ENCODE measurements around the gene RNF114. TPM values are rescaled to one million over a fixed set of nuclear protein-coding genes. Genes with fewer than 3 reads are reported as not detected.
A peak's percentile ranks its signal among the peaks of the same experiment; 100 is the strongest.

The RNF114 gene
- total and polyA plus RNA-seq, 4 donors, result 30.9 to 87.9 (median 40.9) TPM

DNA sequence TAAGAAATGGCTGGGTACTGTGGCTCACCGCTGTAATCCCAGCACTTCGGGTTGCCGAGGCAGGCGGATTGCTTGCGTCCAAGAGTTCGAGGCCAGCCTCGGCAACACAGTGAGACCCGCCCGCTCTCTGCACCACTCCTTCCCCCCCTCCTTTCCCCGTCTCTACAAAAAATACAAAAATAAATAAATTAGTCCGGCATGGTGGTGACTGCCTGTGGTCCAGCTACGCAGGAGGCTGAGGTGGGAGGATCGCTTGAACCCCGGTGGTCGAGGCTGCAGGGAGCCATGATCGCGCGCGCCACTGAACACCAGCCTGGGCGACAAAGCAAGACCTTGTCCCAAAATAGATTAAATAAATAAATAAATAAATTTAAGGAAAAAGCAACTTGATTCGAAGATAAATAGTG, 448 bp upstream of the RNF114 start:
- H3K27ac ChIP-seq (ENCODE audit: low read depth in 1 of 2, low read length in 2 of 2), result peak overlapping the region; percentile 69 to 83
- 37% methylated on average over 21 of the region's 21 CpGs for WGBS
- peaks cover 8 to 33% (median 30%) of the 10 kb centered on the region in 4 donors for H3K4me1 ChIP-seq (ENCODE audit: control insufficient read depth in 4 of 4, insufficient read depth in 4 of 4, low read length in 3 of 4)
- H3K9me3 ChIP-seq (ENCODE audit: control insufficient read depth in 4 of 4, low read length in 3 of 4), result no peaks in the 10 kb centered on the region
- DNase-seq (ENCODE audit: low spot score), result no peak
- no peaks in the 10 kb centered on the region for H3K27me3 ChIP-seq (ENCODE audit: control insufficient read depth in 4 of 4, insufficient read depth in 4 of 4, low read length in 3 of 4)
- peak overlapping the region; percentile 37 to 43 for H3K9ac ChIP-seq (ENCODE audit: low read depth in 1 of 2, low read length in 2 of 2)
- H3K36me3 ChIP-seq (ENCODE audit: control insufficient read depth in 4 of 4, insufficient read depth in 3 of 4, low read depth in 1 of 4, low read length in 3 of 4), result peaks cover 0 to 4% (median 0%) of the 10 kb centered on the region in 4 donors
- TF ChIP-seq RAD21 (IDR thresholded peaks at IDR 0.05) (no peak), FOXA2 (IDR thresholded peaks at IDR 0.05) (no peak), JUND (IDR thresholded peaks at IDR 0.05) (no peak), SP1 (IDR thresholded peaks at IDR 0.05) (no peak), HNF4A (conservative IDR thresholded peaks at IDR 0.05) (no peak), FOXA1 (IDR thresholded peaks at IDR 0.05) (no peak), HNF4G (IDR thresholded peaks at IDR 0.05) (no peak), TAF1 (conservative IDR thresholded peaks at IDR 0.05) (no peak)
- TF ChIP-seq, protein P1, sequence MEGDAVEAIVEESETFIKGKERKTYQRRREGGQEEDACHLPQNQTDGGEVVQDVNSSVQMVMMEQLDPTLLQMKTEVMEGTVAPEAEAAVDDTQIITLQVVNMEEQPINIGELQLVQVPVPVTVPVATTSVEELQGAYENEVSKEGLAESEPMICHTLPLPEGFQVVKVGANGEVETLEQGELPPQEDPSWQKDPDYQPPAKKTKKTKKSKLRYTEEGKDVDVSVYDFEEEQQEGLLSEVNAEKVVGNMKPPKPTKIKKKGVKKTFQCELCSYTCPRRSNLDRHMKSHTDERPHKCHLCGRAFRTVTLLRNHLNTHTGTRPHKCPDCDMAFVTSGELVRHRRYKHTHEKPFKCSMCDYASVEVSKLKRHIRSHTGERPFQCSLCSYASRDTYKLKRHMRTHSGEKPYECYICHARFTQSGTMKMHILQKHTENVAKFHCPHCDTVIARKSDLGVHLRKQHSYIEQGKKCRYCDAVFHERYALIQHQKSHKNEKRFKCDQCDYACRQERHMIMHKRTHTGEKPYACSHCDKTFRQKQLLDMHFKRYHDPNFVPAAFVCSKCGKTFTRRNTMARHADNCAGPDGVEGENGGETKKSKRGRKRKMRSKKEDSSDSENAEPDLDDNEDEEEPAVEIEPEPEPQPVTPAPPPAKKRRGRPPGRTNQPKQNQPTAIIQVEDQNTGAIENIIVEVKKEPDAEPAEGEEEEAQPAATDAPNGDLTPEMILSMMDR (IDR thresholded peaks at IDR 0.05; ENCODE audit: low read depth, low read length, missing input control), result no peak
- peak overlapping the region in 2 of 3 donors; percentile 46 to 86 for H3K4me3 ChIP-seq (ENCODE audit: low read depth in 1 of 3, low read length in 3 of 3)

DNA sequence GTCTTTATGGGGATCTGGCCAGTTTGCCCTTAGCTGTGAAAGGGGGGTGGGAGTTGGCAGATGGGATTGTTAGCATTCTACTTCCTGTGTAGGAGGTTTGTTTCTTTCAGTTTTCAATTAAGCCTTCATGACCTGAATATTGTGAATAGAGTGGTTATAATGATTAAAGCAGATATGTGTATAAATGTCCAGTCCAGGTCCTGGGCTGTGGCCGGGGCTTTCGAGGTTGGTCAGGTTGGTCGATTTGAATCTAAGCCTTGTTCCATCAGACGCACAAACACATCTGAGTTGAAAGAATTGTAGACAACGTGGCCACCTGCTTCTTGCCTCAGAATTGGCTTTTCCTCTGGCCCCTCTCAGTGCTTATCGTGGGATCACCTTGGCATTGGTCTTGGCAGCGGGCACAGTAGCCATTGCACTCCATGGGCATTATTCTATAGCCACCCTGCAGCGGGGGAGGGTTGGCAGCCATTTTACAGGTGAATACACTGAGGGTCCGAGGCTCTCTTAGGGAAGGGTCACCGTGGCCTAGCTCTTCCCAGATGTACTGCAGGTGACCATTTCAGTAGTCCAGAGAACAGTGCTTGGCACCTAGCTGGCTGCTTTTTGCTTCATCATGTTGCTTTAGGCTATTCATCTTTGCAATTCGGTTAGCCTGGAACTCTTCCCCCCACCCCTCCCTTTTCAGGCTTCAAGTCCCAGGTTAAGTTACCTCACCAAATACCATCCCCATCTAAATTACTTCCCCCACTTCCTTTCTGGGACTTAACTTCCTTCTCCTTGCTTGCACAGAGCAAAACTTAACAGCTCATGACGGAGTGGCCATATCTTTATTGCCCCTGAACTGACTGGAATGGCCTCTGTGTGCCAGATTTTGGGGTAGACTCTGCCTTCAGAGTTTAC, 1.1 kb downstream of the RNF114 start:
- DNase-seq (ENCODE audit: low spot score), result no peak
- peak overlapping the region; percentile 87 to 96 for H3K27ac ChIP-seq (ENCODE audit: low read depth in 1 of 2, low read length in 2 of 2)
- no peaks in the 10 kb centered on the region for H3K9me3 ChIP-seq (ENCODE audit: control insufficient read depth in 4 of 4, low read length in 3 of 4)
- peak overlapping the region; percentile 86 to 99 (median 98) for H3K4me3 ChIP-seq (ENCODE audit: low read depth in 1 of 3, low read length in 3 of 3)
- TF ChIP-seq YY1 (IDR thresholded peaks at IDR 0.05), result peak; percentile 4
- TF ChIP-seq, protein P1 (IDR thresholded peaks at IDR 0.05; ENCODE audit: low read depth, low read length, missing input control), result no peak
- peak overlapping the region; percentile 87 to 98 for H3K9ac ChIP-seq (ENCODE audit: low read depth in 1 of 2, low read length in 2 of 2)
- peaks cover 8 to 36% (median 27%) of the 10 kb centered on the region in 4 donors for H3K4me1 ChIP-seq (ENCODE audit: control insufficient read depth in 4 of 4, insufficient read depth in 4 of 4, low read length in 3 of 4)
- peaks cover 2 to 14% (median 11%) of the 10 kb centered on the region in 4 donors for H3K36me3 ChIP-seq (ENCODE audit: control insufficient read depth in 4 of 4, insufficient read depth in 3 of 4, low read depth in 1 of 4, low read length in 3 of 4)
- WGBS, result 9% methylated on average over 12 of the region's 12 CpGs
- H3K27me3 ChIP-seq (ENCODE audit: control insufficient read depth in 4 of 4, insufficient read depth in 4 of 4, low read length in 3 of 4), result no peaks in the 10 kb centered on the region
